Activated gamma-delta T cell treated with Interleukin-2 at 50 U/mL for 16 hours (primary cell): ENCODE measurements around the gene DROSHA.

ENCODE experiments used
- DNase-seq: peaks from one replicate; pipeline ENCODE4 v3.0.0-alpha.2; 2020

The DROSHA gene

DNA sequence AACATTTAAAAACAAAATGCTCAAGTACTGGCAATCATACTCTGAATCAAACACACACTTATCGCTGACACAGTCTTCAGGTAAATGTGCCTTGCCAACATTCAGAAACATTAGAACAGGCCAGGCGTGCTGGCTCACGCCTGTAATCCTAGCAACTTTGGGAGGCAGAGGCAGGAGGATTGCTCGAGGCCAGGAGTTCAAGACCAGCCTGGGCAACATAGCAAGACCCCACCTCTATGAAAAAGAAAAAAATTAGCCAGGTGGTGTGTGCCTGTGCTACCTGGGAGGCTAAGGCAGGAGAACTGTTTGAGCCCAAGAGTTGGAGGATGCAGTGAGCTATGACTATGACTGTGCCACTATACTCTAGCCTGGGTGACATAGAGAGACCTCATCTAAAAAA is 20.6 kb downstream of the DROSHA start:
- DNase-seq: no peak

DNA sequence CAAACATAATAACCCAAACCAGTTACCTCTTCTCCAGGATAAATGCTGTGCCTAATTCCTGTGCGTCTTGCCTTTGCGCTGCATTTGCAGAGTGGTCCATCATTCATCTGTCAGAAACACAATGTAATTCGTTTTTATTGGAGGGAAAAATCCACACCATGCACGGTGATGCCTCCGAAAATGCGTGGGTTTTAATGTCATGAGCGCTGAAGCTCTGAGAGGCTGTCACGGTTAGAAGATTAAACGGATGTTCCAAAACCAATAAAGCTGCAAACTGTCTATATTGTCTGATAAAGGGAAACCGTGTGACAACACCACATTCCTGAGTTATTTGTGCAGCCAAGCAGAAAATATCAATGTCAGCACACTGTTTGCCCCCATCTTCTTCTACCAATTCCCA is 27.4 kb downstream of the DROSHA start:
- no peak for DNase-seq

DNA sequence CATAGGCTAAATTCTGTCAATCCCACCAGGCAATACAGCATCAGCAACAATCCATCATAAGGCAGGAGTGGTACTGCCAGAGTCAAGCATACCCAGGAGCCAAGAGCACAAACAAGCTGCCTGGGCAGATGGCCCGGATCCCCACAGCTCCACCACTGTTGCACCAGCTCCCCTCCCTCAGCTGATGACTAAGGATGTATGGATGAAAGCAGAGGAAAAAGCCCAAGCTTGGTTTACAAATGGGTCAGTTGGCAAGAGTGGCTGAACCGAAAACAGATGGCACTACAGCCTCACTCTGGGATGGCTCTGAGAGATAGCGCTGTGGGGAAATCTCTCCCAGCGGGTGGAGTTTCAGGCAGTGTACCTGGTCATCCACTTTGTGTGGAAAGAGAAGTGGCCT is 29.4 kb downstream of the DROSHA start:
- DNase-seq: no peak

DNA sequence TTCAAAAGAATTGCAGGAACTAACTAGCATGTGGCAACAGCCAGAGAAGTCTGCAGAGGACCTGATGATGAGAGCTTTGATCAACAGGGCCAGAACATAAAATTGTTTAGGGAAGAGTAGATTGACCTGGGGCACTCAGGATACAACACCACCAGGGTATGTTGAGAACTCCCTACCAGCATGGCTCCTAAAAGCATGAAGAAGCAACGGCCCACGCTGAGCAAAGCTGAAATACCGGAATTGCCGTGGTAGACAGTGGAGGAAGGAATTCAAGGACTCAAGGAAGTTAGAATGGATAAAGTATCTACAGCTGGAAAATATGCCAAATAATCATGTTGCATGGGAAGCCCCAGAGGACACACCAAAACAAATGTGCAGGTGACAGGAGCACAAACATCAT is 31.6 kb downstream of the DROSHA start:
- no peak for DNase-seq

DNA sequence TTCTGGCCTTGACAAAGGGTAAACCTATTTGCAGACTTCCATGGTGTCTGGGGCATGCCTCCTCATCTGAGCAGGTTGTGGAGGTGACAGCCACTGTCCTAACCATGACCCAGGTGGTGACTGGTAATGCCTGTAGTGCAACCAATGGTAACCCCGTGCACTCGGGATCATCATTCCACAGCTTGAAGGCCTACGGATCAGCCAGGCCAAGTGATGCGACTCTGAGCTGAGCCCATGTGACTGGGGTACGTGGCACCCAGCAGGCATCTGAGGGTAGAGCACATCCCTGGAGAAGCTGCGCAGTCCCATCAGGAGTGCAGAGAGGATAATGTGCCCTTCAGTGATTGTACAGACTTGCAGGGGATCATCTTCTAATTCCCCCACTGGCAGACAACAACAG is 35.0 kb downstream of the DROSHA start:
- DNase-seq: no peak

DNA sequence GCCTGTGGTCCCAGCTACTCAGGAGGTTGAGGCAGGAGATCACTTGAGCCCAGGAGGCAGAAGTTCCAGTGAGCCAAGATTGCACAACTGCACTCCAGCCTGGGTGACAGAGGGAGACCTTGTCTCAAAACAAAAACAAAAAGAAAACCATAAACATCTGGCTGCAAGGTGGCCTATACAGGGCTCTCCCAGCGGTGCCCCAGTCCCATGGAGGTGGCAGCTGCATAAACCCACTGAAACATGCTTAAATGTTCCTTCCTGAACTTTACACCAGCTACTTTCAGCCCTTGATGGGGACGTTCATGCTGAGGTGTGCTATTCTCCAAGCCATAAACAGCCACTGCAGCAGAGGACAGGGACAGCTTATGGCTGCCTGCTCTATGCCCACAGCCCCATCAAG is 35.6 kb downstream of the DROSHA start:
- no peak for DNase-seq

DNA sequence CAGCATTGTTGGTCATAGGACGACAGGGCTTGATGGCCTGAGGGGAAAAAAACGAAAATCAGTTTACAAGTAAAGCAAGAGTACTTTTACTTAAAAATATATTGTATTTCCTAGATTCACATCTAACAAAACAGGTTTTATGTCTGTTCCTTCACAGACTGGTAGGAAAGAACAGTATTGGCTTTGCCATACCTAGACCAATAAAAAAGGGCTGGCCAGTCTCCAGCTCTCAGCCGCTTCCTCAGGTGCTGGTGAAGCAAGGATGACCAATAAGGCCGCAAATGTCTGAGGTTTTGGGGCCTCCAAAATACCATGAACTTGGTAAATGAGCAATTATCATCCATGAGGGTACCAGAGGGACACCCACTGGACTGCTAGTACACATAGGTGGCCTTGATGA is 36.6 kb downstream of the DROSHA start:
- no peak for DNase-seq

DNA sequence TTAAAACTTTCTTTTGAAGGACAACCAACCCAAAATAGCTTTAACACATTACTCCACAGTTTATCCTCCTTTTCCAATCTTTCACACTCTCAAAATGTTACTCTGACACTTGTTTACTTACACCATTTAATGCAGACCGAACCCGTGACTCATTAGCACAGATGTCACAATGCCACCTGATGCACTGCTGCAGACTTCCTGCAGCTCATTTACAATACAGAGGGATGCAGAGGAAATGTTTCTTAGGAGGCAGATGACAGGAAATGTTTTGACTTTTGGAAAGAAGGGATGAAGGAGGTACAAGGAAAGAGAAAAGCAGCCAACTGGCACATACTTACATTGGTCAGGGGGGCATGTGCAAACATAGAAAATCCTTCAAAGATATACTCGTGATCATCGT is 39.0 kb downstream of the DROSHA start:
- no peak for DNase-seq

DNA sequence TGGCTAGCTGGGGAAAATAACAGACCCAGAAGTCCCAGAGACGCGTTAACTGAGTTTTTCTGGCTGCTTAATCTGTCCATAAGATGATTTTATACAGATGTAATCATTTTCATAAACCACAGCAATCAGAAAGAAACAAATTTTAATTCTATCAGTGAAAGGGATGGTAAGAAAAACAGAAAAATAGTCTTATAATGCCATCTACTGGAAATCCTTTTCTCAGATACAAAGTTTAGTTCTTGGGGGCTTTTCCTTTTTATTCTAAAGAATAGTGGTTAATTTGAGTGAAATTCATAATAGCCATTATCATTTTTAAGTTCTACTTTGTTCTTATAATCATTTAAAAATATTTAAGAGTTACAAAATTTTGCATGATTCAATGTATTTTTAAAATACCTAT is 44.4 kb downstream of the DROSHA start:
- no peak for DNase-seq

DNA sequence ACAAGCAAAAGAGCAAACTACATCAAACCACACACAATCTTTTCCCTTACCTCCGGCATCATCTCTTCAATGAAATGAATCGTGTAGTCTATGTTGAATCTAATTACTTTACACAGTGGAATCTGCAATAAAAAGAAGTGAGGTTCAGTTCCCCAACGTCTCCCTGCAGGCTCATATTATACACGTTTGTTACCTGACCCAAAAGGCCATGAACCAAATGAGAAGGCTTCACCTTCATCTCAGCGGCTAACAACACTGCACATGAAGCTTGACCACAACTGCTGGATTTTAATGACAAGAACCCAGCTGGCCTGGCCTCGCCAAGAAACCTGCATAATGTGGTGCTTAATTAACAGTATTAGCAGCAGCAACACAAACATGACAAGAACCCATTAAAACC is 45.5 kb downstream of the DROSHA start:
- DNase-seq: no peak

DNA sequence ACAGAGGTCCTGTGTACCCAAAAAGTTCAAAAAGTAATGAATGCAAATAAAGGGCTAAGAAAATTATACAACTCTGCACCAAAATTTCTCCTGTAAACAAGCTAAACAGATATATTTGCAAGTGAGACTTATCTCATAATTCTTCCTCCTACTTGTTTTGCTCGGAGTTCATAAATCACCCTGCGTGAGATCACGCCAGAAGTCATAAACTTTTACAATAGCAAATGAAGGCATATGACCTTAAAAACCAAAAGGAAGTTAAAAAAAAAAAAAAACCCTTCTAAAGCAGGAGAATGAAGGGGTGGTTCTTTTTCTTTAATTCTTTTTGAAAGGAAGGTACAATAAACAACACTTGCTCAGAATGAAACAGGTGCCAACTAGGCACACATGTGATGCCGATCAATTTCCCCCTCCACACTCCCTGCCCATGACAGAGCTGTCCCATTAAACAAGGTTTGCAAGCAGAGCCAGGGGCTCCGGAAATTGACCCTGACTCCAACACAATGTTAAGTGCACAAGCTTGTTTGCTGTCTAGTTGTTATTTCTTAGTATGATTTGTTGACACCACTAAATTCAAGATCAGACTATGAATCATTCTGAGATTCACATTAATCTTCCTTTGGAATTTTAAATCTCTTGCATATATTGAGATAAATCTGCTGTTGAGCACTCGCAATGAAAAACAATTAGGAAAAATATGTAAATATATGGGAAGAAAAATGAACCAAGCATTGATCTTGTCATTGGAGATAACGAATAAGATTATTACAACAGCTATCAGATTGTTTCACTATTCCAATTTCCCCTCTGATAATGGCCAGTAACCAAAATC is 46.3 kb downstream of the DROSHA start:
- no peak for DNase-seq

DNA sequence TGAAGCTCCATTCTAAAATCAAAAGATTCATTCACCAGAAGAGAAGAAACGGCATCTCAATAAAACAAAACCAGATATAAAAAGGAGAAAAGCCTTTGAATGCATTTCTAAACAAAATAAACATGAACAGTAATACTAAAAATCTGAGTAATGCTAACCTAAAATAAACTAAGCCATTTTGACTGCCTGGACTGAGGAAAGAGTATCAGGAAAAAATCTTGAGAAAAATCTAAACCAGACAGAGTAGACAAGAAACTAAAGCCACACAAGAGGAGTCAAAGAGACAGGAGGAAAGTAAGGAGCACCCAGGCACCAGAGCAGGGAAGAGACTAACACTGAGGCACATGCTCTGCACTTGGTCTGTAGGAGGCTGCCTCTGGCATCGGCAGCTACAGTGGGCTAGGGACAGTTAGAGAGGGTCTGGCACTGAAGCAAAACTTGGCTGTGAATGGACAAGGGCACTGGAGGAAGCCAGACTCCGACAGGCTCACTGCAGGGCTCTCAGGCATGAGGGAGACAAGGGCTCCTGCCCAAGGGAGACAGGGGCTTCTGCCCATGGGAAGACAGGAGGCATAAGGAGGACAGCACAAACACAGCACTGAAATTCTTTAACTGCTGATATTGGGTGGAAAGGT is 50.2 kb downstream of the DROSHA start:
- no peak for DNase-seq

DNA sequence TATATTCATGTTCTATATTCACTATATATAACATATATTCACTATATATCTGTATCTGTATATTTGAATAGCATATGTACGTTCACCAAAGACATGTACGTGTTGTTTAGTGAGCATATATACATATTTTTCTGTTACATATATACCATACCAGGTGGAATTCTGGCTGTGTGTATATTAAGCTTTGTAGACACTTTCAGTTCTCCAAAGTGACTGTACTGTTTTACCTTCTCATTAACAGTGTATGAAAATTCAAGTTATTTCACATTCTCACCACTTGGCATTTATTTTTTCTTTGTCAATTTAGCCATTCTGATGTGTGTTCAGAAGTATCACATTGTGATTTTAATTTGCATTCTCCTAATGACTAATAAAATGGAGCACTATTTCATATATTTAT is 52.2 kb downstream of the DROSHA start:
- no peak for DNase-seq

DNA sequence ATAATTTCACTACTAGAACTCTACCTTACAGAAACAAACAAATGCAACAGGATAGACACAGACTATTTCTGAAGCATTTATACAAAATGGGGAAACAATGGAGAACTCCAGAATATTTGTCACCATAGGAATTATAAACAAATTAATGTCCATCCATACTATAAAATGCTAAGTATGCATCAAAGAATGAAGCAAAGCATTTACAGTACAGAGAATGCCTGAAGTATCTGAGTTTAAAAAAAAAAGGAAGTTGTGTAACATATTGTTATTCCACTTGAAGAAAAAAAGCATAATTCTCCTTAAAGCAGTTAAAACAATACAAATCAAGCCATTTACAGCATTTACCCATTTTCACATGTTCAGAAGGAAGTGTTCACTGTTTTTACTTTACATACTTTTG is 53.0 kb downstream of the DROSHA start:
- no peak for DNase-seq

DNA sequence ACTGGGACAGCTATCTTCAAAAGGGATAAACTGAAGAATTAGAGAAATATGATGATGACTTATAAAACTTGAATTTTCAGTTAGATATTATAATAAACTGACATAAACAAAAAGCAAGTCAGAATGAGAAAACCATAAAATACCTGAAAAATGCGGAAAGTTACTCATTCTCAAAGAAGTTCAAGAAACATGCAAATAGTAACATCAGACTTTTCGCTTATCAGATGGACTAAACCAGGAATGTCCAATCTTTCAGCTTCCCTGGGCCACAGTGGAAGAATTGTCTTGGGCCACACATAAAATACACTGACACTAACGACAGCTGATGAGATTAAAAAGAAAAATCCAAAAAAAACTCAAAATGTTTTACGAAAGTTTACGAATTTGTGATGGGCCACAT is 53.9 kb downstream of the DROSHA start:
- no peak for DNase-seq

DNA sequence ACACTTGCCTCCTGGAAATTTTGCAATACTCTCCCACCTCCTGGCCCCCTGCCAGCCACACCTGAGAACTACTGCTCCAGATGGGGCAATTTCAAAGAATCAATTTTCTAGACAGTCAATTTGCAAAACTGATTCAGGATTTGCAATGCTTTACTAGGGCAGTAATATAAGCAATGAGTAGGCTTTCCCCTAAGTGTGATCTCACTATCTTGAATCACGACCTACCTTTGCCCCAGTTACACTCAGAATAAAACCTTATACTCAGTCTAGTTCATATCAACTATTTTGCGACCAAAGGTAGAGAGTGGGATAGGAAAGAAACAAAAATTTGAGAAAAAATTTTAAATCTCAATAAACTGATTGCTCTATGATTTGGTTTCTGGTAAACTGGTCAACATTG is 54.4 kb downstream of the DROSHA start:
- DNase-seq: no peak

DNA sequence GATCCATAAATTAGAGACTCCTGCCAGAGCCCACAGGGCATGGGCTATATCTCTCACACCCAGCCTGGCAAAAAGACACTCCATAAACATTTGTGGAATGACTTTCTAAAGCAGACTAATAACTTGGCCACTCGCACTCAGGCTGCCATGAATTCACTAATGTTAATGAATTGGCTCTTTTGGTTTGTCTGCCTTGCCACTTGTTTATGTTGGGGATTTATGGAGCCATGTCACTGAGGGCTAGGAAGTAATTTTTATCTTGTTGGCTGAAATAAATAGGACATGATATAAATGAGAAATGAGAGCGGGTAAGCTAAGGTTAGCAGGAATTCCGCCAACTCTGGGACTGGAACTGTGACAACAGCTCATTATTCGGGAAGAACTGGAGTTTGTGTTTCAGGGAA is 55.2 kb downstream of the DROSHA start:
- DNase-seq: no peak

DNA sequence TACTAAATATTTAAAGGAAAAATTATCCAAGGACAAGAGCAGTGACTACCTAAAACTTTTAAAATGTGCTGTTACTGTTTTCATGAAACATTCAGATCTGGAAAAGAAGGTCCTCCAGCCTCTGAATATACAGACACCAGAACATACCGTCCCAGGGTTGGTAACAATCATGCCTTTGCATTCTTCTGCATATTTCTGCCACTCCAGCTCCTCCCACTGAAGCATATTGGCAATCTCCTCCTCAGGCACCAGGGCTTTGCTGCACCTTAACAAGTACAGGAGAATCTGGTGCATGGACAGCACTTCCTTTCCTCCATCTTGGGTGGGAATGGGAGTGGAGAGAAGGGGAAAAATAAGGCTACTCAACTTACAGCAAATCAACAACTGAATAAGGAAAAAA is 60.0 kb downstream of the DROSHA start:
- no peak for DNase-seq

DNA sequence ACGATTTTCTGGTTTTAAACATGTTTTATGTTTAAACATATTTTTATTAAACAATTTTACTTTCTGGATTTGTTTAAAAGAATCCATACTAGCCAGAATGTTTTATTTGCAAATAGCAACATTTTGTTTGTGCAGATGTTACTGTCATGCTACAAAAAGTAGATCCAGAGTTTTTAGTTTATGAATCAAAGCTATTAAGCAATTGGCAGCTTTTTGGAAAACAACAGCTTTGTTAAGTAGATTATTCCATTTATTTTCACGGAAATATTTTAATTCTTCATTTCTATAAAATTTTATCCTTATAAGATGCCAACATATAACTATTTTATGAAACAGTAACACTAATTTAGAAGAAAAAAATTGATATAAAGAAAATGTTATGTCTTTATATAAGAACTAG is 60.9 kb downstream of the DROSHA start:
- DNase-seq: no peak

DNA sequence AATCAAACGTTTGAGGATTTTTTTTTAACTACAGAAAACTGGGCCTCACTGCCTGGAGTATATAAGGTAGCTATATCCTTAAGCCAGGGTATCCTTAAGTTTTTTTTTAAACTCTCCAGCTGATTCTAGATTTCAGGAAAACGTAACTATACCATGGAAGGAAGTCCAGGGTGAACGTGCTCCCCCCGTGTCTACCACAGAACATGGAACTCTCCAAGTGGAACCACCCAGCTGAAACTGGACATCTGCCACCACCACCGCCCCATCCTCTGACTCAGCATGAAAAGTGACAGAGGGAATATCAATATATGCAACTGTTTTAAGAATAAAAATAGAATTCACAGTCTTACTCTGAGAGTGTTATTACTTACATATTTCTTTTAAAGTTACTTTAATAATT is 61.3 kb downstream of the DROSHA start:
- no peak for DNase-seq

DNA sequence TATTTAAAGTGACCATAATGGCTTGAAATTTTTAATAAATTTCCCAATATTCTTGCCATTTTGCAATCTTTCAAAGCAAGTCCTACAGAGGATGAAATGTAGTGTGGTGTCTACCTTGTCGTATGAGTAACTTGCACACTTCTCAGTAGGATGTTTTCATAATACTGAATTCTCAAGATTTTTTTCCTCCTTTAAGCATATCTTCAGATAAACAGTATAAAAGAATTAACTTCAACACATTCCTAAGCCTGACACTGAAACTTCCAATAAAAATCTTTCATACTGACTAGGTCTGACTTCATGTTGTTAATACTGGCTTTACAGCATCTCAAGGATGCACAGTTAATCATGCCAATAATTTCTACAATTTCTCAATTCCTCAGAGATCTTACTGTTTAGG is 62.0 kb downstream of the DROSHA start:
- no peak for DNase-seq

DNA sequence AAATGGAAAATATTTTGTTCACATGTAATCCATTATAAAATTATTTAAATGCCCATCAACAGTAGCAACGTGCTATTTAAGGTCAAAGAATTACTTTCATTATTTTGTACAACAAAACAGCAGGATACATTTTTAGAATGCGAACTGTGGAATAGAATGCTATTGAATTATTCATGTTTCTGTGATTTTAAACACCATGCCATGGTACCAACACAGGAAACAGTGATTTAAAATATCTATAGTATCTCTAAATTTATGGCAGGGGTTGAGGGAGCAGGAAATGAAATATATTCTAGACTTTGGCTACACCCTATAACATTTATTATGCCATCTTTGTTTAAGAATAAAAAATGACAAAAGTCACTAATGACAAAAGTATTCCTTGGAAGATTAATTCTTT is 62.4 kb downstream of the DROSHA start:
- DNase-seq: no peak

DNA sequence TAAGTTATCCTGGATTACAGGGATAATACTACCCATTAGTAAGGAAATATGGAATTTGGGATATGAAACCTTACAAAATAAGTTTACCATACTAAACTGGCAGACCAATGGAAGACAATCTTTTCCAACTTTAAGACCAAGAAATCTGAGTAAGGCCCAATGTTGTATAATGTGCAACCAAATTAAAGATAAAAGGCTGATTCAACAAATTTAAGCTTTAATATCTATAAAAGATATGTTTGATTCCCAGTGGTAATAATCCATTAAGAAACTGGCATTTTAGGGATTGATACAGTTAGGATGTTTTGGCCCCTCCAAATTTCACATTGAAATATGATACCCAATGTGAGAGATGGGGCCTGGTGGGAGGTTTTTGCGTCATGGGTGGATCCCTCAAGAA is 66.6 kb downstream of the DROSHA start:
- no peak for DNase-seq

DNA sequence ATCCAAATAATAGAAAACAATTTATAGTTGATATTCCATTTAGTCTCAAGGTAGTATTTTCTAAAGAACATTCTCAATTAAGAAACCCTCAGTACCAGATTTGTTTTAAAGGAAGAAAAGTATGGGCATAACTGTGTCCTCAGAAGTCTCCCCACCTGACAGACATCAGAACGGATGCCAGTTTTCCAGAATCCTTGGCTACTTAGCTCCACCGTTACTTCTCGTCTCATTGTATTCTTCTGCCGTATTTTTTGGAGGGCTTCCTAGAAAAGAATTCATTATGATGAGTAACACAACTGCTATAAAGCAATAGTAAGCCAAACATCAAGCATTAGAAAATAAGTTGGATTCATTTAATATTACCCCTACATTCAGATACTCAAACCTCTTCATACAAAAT is 67.8 kb downstream of the DROSHA start:
- no peak for DNase-seq

DNA sequence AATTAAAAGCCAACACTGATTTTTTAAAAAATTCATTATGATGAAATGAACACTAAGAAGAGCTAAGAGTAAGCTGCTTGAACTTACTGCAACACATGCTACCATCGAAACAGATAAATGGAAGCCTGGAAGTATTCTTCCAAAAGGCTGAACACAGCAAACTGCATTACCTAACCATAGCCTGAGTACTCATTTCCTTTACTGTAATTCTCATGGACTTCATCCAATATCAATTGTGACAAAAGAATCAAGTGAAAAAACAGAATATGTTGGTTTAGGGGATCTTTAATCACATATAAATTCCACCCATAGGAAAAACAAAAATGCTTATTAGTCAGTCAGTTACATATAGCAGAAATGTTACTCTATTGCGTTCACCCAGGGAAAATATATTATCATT is 68.5 kb downstream of the DROSHA start:
- DNase-seq: no peak
